Measurements from ENCODE around the gene P3R3URF.

Gene P3R3URF

GRCh38 chr1:46220808-46221207 lies 44.5 kb upstream of the P3R3URF start:
- H3K9ac ChIP-seq = no peak overlapping the region
- no peak overlapping the region for H3K4me2 ChIP-seq (ENCODE audit: low read length)
- H3K27me3 ChIP-seq (ENCODE audit: control insufficient read depth, insufficient read depth, low read length) = no peaks in the 10 kb centered on the region
- TF ChIP-seq CTCF (IDR thresholded peaks at IDR 0.05) = no peak
- H3K4me1 ChIP-seq = peaks cover 4% of the 10 kb centered on the region
- no peak overlapping the region for H3K27ac ChIP-seq
- no peaks in the 10 kb centered on the region for H3K9me3 ChIP-seq (ENCODE audit: control insufficient read depth, low read length)
- no peaks in the 10 kb centered on the region for H3K79me2 ChIP-seq
- H3K4me3 ChIP-seq (ENCODE audit: low read depth, low read length) = no peak overlapping the region
- no peaks in the 10 kb centered on the region for H3K36me3 ChIP-seq (ENCODE audit: control insufficient read depth, insufficient read depth, low read length)
- H2AFZ ChIP-seq = no peak overlapping the region

- Histone ChIP-seq H3K4me2 (ENCODE audit: low read length) (no peak overlapping the region), H3K27me3 (ENCODE audit: control insufficient read depth, insufficient read depth, low read length) (no peaks in the 10 kb centered on the region), H2AFZ (no peak overlapping the region), H3K4me3 (ENCODE audit: low read depth, low read length) (no peak overlapping the region), H3K9me3 (ENCODE audit: control insufficient read depth, low read length) (no peaks in the 10 kb centered on the region), H3K9ac (no peak overlapping the region), H3K27ac (no peak overlapping the region), H3K4me1 (peaks cover 4% of the 10 kb centered on the region), H3K36me3 (ENCODE audit: control insufficient read depth, insufficient read depth, low read length) (no peaks in the 10 kb centered on the region), H3K79me2 (no peaks in the 10 kb centered on the region)
- TF ChIP-seq CTCF (IDR thresholded peaks at IDR 0.05) = no peak
These were observed 43.5 kb upstream of the P3R3URF start for GRCh38 chr1:46219551-46220520.

GRCh38 chr1:46218443-46218842 lies 42.2 kb upstream of the P3R3URF start:
- Histone ChIP-seq H3K4me2 (ENCODE audit: low read length) (no peak overlapping the region), H3K9me3 (ENCODE audit: control insufficient read depth, low read length) (no peaks in the 10 kb centered on the region), H3K4me3 (ENCODE audit: low read depth, low read length) (no peak overlapping the region), H3K79me2 (no peaks in the 10 kb centered on the region), H3K27ac (no peak overlapping the region), H3K4me1 (no peaks in the 10 kb centered on the region), H3K27me3 (ENCODE audit: control insufficient read depth, insufficient read depth, low read length) (no peaks in the 10 kb centered on the region), H3K9ac (no peak overlapping the region), H3K36me3 (ENCODE audit: control insufficient read depth, insufficient read depth, low read length) (no peaks in the 10 kb centered on the region), H2AFZ (no peak overlapping the region)
- no peak for TF ChIP-seq CTCF (IDR thresholded peaks at IDR 0.05)

- Histone ChIP-seq H3K79me2 (no peaks in the 10 kb centered on the region), H3K36me3 (ENCODE audit: control insufficient read depth, insufficient read depth, low read length) (no peaks in the 10 kb centered on the region), H3K4me1 (no peaks in the 10 kb centered on the region), H3K4me3 (ENCODE audit: low read depth, low read length) (no peak overlapping the region), H3K27ac (no peak overlapping the region), H3K27me3 (ENCODE audit: control insufficient read depth, insufficient read depth, low read length) (no peaks in the 10 kb centered on the region), H3K4me2 (ENCODE audit: low read length) (no peak overlapping the region), H2AFZ (no peak overlapping the region), H3K9ac (no peak overlapping the region), H3K9me3 (ENCODE audit: control insufficient read depth, low read length) (no peaks in the 10 kb centered on the region)
- TF ChIP-seq CTCF (IDR thresholded peaks at IDR 0.05) = no peak
These were observed 39.2 kb upstream of the P3R3URF start for GRCh38 chr1:46215504-46215903.

- H3K4me2 ChIP-seq (ENCODE audit: low read length) = no peak overlapping the region
- H2AFZ ChIP-seq = no peak overlapping the region
- H3K27me3 ChIP-seq (ENCODE audit: control insufficient read depth, insufficient read depth, low read length) = no peaks in the 10 kb centered on the region
- no peaks in the 10 kb centered on the region for H3K36me3 ChIP-seq (ENCODE audit: control insufficient read depth, insufficient read depth, low read length)
- no peak overlapping the region for H3K27ac ChIP-seq
- H3K4me1 ChIP-seq = no peaks in the 10 kb centered on the region
- no peaks in the 10 kb centered on the region for H3K79me2 ChIP-seq
- H3K9ac ChIP-seq = no peak overlapping the region
- no peak for TF ChIP-seq CTCF (IDR thresholded peaks at IDR 0.05)
- H3K9me3 ChIP-seq (ENCODE audit: control insufficient read depth, low read length) = no peaks in the 10 kb centered on the region
- H3K4me3 ChIP-seq (ENCODE audit: low read depth, low read length) = no peak overlapping the region
These were observed 34.8 kb upstream of the P3R3URF start for GRCh38 chr1:46211051-46211450.

Measured in parathyroid adenoma (tissue), 2 donors.